Ishikawa (cell line): ENCODE data around the gene SART3.

Experiments used
- CEBPB ChIP-seq: IDR thresholded peaks from 2 replicates; pipeline ENCODE4 v1.6.1; 2012
- EGR1 ChIP-seq: IDR thresholded peaks from 2 replicates; pipeline ENCODE4 v1.6.1; 2012
- TCF12 ChIP-seq: IDR thresholded peaks from 2 replicates; pipeline ENCODE4 v1.6.1; 2012; ENCODE audit warnings: low read depth
- USF1 ChIP-seq: IDR thresholded peaks from 2 replicates; pipeline ENCODE4 v1.6.1; 2012
- YY1 ChIP-seq: IDR thresholded peaks from 2 replicates; pipeline ENCODE4 v1.6.1; 2012; ENCODE audit warnings: low read depth

DNA sequence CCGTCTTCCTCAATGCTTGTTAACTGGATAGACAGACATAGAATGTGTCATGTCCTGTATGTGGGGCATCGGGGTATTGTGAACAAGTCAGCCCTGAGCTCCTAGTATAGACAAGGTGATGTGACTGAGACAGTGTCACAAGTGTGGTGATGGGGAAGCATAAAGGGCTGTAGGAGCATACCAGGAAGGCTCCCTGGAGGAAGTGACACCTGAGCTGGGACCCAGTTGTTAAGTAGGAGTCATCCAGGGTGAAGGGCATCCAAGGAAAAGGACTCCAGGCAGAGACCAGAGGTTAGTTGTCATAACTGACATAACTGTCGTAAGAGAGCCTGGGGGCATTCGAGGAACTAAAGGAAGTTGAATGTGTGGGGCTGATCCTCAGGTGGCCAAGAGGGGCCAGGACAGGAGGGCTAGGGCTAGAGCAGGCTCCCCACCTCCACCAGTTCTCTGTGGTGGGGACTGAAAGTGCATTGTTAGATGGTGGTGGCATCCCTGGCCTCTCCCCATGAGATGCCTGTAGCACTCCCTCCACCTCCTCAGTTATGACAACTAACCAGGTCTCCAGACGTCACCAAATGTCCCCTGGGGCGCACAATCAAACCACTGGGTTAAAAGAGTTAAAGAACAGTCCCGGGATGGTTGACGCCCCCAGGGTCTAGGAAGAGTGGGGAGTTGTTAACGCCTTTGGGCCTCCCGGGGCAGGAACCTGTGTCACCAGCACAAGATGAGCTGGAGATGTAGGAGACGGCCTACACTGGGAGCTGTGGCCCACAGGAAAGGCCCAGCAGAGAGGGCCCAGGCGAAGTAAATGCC lies 43.5 kb downstream of the SART3 start:
- TF ChIP-seq YY1 (no peak), TCF12 (no peak), EGR1 (no peak), USF1 (no peak), CEBPB (no peak)
